SK-N-SH treated with all-trans-retinoic acid at 6 μM for 48 hours (cell line): ENCODE results near the gene KRTAP16-1.

Source experiments
- ATAC-seq: fragments of 200-7000 bp; cut with Tn5 transposase; 3 replicates; pipeline ENCODE4 v1.9.1; 2020; ENCODE audit warnings: mild to moderate bottlenecking, moderate library complexity
- ARNTL ChIP-seq: fragments of 450-650 bp; formaldehyde crosslinking; IDR thresholded peaks from 2 replicates; pipeline ENCODE4 v1.5.0; 2020; ENCODE audit warnings: low read depth, mild to moderate bottlenecking, moderate library complexity, borderline replicate concordance
- CREB5 ChIP-seq: fragments of 250-450 bp; sonication (Bioruptor Pico); IDR thresholded peaks from 2 replicates; pipeline ENCODE4 v1.5.1; 2020; ENCODE audit warnings: low read depth, mild to moderate bottlenecking, moderate library complexity
- CSRNP3 ChIP-seq: fragments of 250-450 bp; sonication (Bioruptor Pico); IDR thresholded peaks from 2 replicates; pipeline ENCODE4 v1.5.1; 2021; ENCODE audit warnings: mild to moderate bottlenecking, moderate library complexity
- ESRRG ChIP-seq: fragments of 250-450 bp; sonication (Bioruptor Pico); IDR thresholded peaks from 2 replicates; pipeline ENCODE4 v1.6.1; 2021; ENCODE audit warnings: mild to moderate bottlenecking
- ISL1 ChIP-seq: fragments of 250-450 bp; sonication (Bioruptor Pico); IDR thresholded peaks from 2 replicates; pipeline ENCODE4 v2.1.2; 2022; ENCODE audit warnings: mild to moderate bottlenecking, moderate library complexity
- OSR1 ChIP-seq: fragments of 250-450 bp; sonication (Bioruptor Pico); IDR thresholded peaks from 2 replicates; pipeline ENCODE4 v1.8.0; 2022; ENCODE audit warnings: moderate library complexity, mild to moderate bottlenecking, inconsistent platforms
- PATZ1 ChIP-seq: fragments of 250-450 bp; sonication (Bioruptor Pico); IDR thresholded peaks from 2 replicates; pipeline ENCODE4 v1.8.0; 2020; ENCODE audit warnings: mild to moderate bottlenecking, moderate library complexity, borderline replicate concordance
- POU6F1 ChIP-seq: fragments of 250-450 bp; sonication (Bioruptor Pico); IDR thresholded peaks from 2 replicates; pipeline ENCODE4 v1.8.0; 2021; ENCODE audit warnings: low read depth, mild to moderate bottlenecking, moderate library complexity, borderline replicate concordance
- PPARA ChIP-seq: fragments of 250-450 bp; sonication (Bioruptor Pico); IDR thresholded peaks from 2 replicates; pipeline ENCODE4 v1.5.0; 2020; ENCODE audit warnings: mild to moderate bottlenecking, borderline replicate concordance
- RARB ChIP-seq: fragments of 250-450 bp; sonication (Bioruptor Pico); IDR thresholded peaks from 2 replicates; pipeline ENCODE4 v1.8.0; 2021; ENCODE audit warnings: mild to moderate bottlenecking, moderate library complexity
- TCF4 ChIP-seq: fragments of 250-450 bp; sonication (Bioruptor Pico); IDR thresholded peaks from 2 replicates; pipeline ENCODE4 v1.8.0; 2021; ENCODE audit warnings: mild to moderate bottlenecking, moderate library complexity, borderline replicate concordance
- TOX ChIP-seq: fragments of 250-450 bp; sonication (Bioruptor Pico); IDR thresholded peaks from 2 replicates; pipeline ENCODE4 v1.8.0; 2021; ENCODE audit warnings: mild to moderate bottlenecking, moderate library complexity, borderline replicate concordance
- TSHZ2 ChIP-seq: fragments of 250-450 bp; sonication (Bioruptor Pico); IDR thresholded peaks from 2 replicates; pipeline ENCODE4 v1.5.0; 2020; ENCODE audit warnings: mild to moderate bottlenecking, moderate library complexity
- ZFP30 ChIP-seq: fragments of 450-650 bp; formaldehyde crosslinking; IDR thresholded peaks from 2 replicates; pipeline ENCODE4 v1.5.0; 2022; ENCODE audit warnings: mild to moderate bottlenecking, moderate library complexity

KRTAP16-1 gene

GRCh38 chr17:41328207-41328606 is 19.1 kb upstream of the KRTAP16-1 start:
- TF ChIP-seq OSR1 (no peak), ZFP30 (no peak), ESRRG (CRISPR knock-in tag) (no peak), ARNTL (CRISPR knock-in tag) (no peak), TSHZ2 (no peak), PATZ1 (CRISPR knock-in tag) (no peak), PPARA (CRISPR knock-in tag) (no peak), TCF4 (CRISPR knock-in tag) (no peak), POU6F1 (CRISPR knock-in tag) (no peak), ISL1 (CRISPR knock-in tag) (no peak)

GRCh38 chr17:41327411-41328120 is 18.5 kb upstream of the KRTAP16-1 start:
- TF ChIP-seq RARB (CRISPR knock-in tag) = no peak
- TF ChIP-seq PATZ1 (CRISPR knock-in tag) = no peak
- TF ChIP-seq, all 23 proteins: peak for 0
- no peak for ATAC-seq

More at GRCh38 chr17:41328207-41328606, 19.1 kb upstream of the KRTAP16-1 start:
- no peak for ATAC-seq

- no peak for TF ChIP-seq CSRNP3 (CRISPR knock-in tag)
- TF ChIP-seq TOX (CRISPR knock-in tag) = no peak
- no peak for TF ChIP-seq CREB5 (CRISPR knock-in tag)
- TF ChIP-seq TSHZ2 = no peak
- ATAC-seq = no peak
These were observed 17.4 kb upstream of the KRTAP16-1 start for GRCh38 chr17:41326173-41327145.
